Stimulated activated CD4-positive, alpha-beta T cell treated with anti-CD3 and anti-CD28 coated beads, Interleukin-2, amount 100 ng/mL, for 48 hours (primary cell): ENCODE results near the gene HTR1D.
A peak's percentile ranks its signal among the peaks of the same experiment; 100 is the strongest.
"Not testable (repeated sequence)": the region's sequence is repeated elsewhere in the genome, so short reads cannot be mapped to it uniquely, and the experiment has no call there.

ENCODE experiments used
- DNase-seq, 2 donors: peaks; one replicate each; pipeline ENCODE4 v3.0.0-alpha.2; 2020

HTR1D gene

DNA sequence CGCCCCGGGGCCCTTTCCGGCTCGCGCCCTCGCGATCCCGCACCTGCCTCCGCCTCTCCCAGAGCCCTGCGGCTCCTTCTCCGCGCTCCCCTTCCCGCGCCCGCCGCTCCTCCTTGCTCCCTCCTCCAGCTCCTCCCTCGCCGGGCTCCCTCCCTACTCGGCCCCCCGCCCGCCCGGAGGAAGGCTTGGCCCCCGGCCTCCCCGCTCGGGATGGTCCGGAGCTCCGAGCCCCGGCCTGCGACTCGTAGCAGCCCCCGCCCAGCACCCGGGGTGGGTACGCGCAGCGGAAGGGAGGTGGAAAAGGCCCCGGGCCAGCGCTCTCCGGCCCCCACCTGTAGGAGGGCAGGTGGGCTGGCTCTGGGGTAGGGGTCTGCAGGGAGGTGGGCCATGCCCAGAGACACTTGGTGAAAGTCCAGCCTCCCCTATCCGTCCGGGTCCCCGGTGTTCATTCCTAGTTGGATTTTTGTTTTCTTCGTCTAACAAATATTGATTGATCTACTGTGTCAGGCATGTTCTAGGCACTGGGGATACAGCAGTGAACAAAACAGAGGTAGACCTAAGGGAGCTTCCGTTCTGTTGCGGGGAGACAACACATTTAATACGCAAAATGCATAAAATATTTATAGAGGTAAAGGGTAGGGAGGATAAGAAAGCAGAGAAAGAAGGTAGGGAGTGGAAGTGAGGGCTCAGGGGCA is at the start of gene HTR1D:
Gene HTR1D (minus strand): TSS at position 82 of the 695 bp plus-strand sequence. CDS start 23,283 bp downstream, outside the sequence.
- DNase-seq = no peak

DNA sequence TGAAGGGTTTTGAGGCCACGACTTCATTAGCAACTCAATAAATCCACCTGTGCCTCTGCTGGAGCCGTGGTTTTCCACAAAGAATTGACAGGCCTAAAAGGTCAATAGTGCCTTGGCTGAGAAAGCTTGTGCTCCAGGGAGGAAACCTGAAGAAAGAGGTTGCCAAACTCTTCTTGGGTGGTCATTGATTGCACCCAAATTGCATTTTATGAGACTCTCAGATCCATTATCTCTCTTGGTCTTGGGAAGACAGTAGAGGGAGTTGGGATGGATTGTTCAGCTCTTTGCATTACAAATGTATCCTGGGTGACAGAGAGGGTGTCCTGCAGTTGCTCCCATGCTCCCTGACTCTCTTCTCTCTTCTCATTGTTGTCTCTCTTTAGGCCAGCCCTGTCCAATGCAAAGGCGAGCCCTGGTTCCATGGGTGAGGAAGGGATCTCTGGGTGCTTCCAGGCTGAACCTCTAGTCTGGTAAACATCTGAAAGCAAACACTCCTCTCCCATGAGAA is 46.1 kb upstream of the HTR1D start:
- no peak for DNase-seq

- DNase-seq = not testable (repeated sequence)
Observed at GRCh38 chr1:23258082-23258481, 40.8 kb upstream of the HTR1D start.

GRCh38 chr1:23257371-23257770 is 40.1 kb upstream of the HTR1D start:
- DNase-seq = not testable (repeated sequence)

DNA sequence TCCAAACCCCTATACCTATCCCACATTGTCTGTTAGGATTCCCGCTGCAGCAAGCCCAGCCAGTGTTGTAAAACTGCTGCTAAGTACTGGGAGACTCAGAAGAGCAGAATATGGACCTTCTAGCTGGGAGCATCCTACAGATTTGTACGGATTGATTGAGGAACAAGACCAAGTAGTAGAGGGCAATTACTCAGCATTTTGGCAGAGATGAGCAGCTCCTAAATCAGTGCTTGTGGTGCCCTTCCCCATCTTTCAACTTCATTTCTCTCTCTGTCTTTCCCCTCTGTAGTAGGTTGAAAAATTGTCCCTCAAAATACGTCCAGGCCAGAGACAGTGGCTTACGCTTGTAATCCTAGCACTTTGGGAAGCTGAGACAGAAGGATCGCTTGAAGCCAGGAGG is 37.3 kb upstream of the HTR1D start:
- no peak for DNase-seq

DNA sequence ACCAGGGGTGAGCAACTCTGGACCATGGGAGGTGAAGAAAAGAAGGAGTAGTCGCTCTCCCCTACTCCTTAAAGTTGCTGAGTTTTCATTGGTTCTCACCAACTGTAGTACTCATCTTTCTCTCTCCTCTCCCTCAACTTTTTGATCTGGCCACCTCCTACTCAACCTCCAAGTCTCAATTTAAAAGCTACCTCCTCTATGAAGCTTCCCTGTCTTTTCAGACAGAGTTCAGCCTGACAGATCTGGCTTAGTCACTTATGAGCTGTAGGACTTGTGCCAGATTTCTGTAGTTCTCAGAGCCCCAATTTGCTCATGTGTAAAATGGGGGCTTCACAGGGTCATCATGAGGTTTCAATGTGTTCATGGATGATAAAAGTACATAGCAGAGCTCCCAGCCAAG is 34.5 kb upstream of the HTR1D start:
- no peak for DNase-seq

DNA sequence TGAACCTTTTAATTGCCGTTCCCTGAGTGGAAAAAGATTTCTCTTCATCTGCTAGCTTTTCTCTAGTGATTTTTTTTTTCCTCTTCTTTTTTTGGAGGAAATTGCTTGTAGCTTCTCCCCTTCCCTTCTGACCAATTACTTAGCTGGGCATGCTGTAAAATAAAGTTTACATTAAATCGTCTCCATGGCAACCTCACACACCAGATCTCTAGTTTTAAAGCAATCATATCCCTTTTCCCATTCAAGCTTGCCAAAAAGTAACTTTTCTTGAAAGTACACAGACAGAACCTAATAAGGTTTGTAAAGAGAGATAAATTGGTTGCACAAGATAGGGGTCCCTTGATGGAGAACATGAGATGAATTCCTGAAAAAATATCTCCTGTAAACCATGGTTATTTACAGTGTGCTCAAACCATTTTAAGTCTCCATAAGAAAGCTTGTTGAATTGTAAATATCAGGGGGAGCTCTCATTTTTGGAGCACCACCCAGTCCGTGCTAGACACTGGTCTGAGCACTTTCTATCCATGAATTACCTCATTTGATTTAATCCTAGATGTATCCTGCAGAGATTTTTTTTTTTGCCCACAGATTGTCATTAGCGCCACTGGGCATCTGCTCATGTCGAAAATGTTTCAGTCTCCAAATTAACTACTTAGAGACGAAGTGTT is 32.6 kb upstream of the HTR1D start:
- DNase-seq = no peak

GRCh38 chr1:23247276-23247675 is 30.0 kb upstream of the HTR1D start:
- DNase-seq = no peak

GRCh38 chr1:23246274-23246673 is 29.0 kb upstream of the HTR1D start:
- DNase-seq = no peak

DNA sequence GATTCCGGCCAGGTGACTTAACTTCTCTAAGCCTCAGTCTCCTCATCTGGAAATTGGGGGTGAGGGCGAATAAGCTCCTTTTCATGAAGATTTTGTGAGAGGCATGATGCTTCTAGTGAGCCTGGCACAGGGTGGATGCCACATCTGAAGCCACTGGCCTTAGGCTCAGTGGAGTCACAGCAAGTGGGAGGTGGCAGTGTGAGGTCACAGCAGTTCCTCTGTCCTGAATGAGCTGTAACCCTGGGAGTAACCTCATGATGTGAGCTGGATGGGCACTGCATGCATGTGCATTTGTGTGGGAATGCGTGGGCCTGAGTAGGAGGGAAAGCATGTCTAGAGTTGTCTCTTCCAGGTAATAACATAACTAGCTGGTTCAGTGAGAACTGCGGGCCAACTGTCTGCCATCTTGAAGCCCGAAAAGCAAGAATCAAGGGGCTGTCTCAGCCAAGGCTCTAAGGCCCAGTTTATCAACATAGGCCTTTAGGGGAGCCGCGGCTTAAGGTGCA is 27.0 kb upstream of the HTR1D start:
- DNase-seq = no peak

DNA sequence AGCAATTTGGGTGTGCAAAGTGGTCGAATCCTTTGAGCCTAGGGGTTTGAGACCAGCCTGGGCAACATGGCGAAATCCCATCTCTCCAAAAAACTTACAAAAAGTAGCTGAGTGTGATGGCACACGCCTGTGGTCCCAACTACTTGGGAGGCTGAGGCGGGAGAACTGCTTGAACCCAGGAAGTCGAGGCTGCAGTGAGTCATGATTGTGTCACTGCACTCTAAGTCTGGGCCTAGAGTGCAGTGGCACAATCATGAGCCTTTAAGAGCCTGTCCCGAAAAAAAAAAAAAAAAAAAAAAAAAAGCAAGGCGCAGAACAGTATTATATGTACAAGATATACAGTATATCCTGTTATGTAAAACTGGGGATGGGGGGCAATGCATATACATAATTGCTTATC is 25.1 kb upstream of the HTR1D start:
- no peak for DNase-seq

- no peak for DNase-seq
Observed at GRCh38 chr1:23239638-23240295, 22.5 kb upstream of the HTR1D start.

DNA sequence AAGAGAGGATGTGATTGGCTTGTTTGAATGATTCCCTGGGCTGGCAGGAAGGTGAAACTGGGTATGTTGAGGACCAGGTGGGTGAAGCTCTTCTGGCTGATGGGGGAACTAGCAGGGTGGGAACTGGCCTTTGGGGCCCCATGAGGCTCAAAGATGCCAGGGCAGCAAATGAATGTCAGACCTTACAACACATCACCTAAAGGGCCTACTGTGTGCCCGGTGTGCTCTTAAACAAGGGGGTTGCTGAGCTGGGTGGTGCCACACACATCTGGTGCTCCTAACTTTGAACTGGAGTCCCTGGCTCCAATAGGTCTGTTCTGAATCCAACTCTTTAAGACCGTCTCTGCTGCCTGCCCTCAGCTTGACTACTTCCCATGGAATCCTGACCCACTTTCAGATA is 21.3 kb upstream of the HTR1D start:
- DNase-seq = no peak

GRCh38 chr1:23237508-23237907 is 20.2 kb upstream of the HTR1D start:
- DNase-seq = no peak

DNA sequence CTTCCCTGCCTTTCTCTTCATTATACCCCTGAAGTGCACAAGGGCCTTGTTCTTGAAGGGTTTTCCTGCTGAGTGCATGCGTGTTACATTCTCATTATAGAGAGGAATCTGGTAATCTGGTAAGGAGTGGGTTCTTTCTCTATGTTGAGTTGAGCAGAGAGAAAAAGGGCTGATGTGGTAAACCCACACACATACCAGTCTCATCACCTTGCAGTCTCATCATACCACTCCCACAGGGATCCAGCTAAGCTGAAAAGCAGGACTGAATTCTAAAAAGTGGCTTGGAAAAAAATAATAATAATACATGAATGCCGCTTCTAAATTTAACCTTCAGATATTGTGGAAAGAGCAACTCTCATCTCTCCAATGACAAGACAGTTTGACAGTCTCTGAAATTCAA is 10.5 kb upstream of the HTR1D start:
- no peak for DNase-seq

GRCh38 chr1:23224739-23225648 is 7.7 kb upstream of the HTR1D start:
- no peak for DNase-seq

DNA sequence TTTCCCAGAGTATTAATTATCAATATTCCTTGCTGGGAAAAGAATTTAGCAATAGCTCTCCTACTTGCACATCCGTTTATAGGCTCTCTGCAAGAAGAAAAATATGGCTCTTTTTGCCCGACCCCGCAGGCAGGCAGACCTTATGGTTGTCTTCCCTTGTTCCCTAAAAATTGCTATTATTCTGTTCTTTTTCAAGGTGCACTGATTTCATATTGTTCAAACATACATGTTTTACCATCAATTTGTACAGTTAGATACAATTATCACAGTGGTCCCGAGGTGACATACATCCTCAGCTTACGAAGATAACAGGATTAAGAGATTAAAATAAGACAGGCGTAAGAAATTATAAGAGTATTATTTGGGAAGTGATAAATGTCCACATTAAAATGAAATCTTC is 6.7 kb upstream of the HTR1D start:
- not testable (repeated sequence) for DNase-seq

GRCh38 chr1:23223490-23223951 is 6.2 kb upstream of the HTR1D start:
- DNase-seq = not testable (repeated sequence)

DNA sequence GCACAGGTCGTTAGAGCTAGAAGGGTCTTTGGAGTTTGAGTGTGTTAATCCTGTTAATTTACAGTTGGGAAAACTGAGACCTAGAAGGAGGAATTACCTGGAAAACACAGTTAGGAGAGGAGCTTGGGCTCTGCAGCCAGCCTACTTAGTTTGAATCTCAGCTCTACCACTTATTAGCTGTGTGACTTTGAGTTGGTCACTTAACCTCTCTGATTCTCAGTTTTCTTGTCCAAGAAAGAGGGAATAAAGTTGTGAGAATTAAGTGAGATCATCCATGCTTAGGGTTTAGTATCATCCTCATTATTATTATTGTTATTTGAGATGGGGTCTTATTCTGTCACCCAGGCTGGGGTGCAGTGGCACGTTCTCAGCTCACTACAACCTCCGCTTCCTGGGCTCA is 5.4 kb upstream of the HTR1D start:
- DNase-seq = no peak

GRCh38 chr1:23222331-23222730 is 5.0 kb upstream of the HTR1D start:
- DNase-seq = no peak

GRCh38 chr1:23221107-23221506 is 3.8 kb upstream of the HTR1D start:
- no peak for DNase-seq

DNA sequence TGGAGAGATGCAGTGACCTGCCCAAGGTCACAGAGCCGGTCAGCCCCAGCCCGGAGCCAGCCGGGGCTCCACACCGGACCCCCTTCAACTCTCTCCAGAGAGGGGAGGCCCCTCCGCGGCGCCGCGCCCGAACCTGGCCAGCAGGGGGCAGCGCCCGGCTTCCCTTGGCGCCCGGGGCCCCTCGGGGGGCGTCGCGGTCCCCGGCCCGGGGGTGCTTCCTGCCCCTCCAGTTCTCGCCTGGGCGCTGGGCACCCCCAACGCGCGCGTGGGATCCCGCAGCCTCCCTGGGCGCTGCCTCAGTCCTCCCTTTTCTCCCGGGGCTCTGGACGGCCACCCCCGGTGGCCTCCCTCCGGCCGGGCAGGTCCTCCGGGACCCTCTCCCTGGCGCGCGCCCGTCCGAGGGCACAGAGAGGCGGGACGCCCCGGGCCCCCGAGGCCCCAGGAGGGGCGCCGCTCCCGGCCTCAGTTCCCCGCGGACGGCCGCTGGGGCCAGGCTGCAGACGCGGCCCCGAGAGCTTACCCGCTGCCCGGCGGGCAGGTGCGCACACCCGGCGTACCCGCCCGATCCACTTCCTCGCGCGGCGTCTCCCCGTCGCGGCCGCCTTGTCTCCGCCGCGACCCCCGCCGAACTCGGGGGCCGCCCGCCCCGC is 406 bp downstream of the HTR1D start:
- peak; percentile 19 to 44 for DNase-seq
